GM18519 (cell line): Measurements from ENCODE around the gene MRPL42.
"Not testable (repeated sequence)": the region's sequence is repeated elsewhere in the genome, so short reads cannot be mapped to it uniquely, and the experiment has no call there.

Experiments used
- ATAC-seq: cut with Tn5 transposase; IDR thresholded peaks from one replicate; pipeline ENCODE4 v1.9.1; 2021; ENCODE audit warnings: mild to moderate bottlenecking, moderate library complexity; ENCODE audit not compliant: unreplicated experiment, low FRiP score

The MRPL42 gene

DNA sequence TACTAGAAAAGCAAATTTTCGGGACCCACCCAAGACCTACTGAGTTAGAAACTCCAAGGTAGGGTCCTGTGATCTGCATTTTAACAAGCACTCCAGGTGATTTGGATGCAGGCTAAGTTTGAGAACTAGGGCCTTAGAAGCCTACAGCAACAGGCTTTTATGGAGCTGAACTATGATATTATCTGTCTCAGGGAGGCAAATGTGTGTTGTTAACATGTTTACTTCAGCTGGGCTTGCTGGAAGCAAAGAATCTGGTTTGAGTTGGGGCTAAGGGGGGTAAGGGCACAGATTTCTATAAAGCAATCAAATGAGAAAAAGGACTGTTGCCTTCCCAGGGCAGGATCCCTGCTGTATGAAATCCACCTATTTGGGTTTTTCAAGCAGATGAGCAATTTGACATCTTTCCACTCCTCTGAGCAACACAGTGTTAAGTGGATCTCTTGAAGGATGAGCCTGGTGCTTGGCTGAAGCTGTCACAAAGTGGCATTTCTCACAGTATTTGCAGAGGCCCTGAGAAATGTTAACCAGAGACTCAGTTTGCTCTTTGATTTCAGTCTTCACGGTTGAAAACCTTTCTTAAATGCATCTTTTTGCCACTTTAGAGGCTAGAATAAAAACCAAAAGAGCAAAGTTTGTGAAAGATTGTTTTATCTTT lies 68.9 kb downstream of the MRPL42 start:
- peak; percentile 28 for ATAC-seq

DNA sequence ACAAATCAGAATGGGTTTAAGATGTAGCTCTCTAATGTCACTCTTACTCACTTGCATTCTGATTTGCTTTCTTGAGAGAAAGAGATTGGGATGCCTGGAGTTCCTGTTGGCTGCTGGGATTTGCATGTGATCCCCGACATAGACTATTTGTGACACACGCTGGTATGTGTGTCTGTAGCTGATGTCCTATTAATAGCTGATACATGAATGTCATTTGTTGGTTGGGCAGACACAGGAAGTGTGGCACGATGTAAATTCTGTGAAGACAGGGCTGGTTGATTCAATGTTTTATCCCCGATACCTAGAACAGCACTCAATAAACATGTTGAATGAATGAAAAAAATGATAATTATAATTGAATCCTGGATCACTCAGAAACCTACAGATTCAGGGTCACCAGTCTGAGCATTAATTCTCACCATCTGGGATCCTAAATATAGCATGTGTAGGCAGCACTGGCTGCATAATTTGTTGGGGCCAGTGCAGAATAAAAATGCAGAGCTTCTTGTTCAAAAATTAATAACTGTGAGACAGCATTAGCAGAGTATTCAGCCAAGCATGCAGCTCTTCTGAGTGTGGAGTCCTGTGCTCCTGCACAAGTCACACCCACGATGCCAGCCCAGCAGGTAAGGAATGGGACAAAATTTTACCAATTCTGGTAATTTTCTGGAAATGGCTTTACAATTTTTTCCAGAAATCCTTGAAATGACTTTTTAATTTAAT lies 69.6 kb downstream of the MRPL42 start:
- ATAC-seq, result peak; percentile 80

DNA sequence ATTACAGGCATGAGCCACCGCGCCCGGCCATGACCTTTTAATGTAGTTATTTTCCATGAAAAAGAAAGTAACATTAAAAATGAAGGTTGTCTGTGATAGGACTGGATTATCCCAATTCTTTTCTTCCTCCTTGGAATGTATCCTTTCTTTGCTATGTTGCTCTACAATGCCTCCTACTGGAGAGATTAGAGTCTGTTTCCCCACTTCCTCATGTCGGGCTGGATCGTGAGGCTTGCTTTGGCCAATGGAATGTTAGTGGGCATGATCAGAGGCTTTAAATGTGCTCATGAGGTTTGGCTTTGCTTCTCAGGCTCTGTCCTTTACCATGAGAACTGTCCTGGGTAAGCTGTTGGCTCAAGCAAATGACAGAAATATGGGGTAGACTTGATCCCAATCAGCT lies 70.5 kb downstream of the MRPL42 start:
- no peak for ATAC-seq

DNA sequence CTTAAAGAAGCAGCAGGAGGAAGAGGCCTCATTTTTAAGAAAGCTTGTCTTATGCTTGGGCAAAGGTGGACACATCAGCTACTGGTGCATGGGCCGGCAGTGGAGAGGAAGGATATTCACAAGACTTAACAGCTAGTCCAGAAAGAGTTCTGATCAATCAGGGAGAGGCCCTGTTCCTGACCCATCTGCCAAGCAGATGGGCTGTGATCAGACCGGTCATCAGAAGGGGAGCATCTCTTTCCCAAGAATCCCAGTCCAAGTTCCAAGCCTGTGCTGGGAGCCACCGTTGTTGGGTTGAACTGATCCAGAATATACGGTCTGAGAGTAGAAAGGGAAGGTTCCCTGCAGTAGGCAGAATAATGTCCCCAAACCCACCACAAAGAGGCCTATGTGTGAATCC lies 72.5 kb downstream of the MRPL42 start:
- no peak for ATAC-seq

- ATAC-seq, result no peak
These were observed 73.2 kb downstream of the MRPL42 start for GRCh38 chr12:93540466-93540865.

GRCh38 chr12:93541578-93542225 lies 74.4 kb downstream of the MRPL42 start:
- no peak for ATAC-seq

- no peak for ATAC-seq
These were observed 80.5 kb downstream of the MRPL42 start for GRCh38 chr12:93547778-93548177.

DNA sequence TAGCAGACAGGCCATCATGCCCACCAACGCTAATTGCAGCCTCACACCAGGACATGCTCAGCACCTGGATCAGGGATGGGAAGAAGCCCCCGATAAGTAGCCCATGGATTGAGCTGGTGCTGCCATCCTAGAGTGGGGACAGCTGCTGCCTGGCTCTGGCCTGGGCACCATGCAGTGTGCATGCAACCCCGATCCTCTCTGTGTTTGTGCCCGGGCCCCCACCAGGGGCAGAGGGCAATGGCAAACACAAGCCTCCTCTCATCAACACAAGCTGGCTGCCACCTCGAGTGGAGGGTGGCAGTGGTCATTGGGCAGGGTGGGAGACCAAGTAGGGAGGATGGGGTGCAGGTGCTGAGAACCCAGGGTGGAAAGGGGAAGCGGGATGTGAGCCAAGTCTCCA lies 81.9 kb downstream of the MRPL42 start:
- no peak for ATAC-seq

- ATAC-seq, result no peak
These were observed 83.7 kb downstream of the MRPL42 start for GRCh38 chr12:93550748-93551611.

- ATAC-seq, result no peak
These were observed 85.1 kb downstream of the MRPL42 start for GRCh38 chr12:93552427-93552826.

DNA sequence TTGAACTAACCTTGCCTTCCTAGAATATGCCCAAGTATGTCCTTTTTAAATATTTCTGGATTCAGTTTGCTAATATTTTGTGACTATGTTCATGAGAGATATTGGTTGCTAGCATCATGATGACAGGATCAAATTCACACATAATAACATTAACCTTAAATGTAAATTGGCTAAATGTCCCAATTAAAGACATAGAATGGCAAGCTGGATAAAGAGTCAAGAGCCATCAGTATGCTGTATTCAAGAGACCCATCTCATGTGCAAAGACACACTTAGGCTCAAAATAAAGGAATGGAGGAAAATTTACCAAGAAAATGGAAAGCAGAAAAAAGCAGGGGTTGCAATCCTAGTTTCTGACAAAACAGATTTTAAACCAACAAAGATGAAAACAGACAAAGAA lies 90.6 kb downstream of the MRPL42 start:
- not testable (repeated sequence) for ATAC-seq

GRCh38 chr12:93558685-93559084 lies 91.4 kb downstream of the MRPL42 start:
- ATAC-seq, result not testable (repeated sequence)

DNA sequence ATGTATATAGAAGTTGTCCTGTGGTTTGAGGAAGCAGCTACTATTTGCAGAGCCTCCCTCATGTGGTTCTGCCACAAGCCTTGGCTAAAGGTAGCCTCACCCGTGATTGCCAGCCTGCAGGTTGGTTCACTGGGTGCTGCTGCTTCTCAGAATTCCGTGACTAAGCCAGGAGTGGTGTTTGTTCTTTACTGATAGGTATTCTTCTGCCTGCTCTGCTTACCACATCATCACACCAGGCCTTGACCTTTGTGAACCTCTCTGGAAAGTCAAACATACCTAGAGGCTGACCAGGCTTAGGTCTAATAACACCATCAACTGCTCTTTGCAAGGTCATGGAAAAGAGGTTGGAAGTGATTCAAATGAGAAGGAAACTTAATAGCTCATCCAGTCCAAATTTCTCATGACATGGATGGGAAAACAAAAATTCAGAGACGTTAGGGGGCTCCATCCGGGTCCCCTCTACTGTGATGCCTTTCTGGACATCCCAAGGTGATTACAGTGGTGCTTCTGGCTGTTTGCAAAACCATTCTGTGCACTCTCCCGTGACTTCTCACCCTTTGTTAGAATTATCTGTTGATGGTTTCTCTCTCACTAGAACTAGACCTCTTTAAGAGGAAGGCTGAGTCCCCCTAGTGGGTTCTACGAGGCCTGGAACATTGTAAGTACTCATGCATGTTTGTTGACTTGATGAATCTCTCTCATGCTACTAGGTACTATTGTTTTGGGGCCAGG lies 96.7 kb downstream of the MRPL42 start:
- ATAC-seq, result peak; percentile 64

GRCh38 chr12:93565760-93566159 lies 98.4 kb downstream of the MRPL42 start:
- ATAC-seq, result no peak
